GM21360 (cell line): ENCODE results near the gene LMBRD2.

Experiments
- ATAC-seq: cut with Tn5 transposase; IDR thresholded peaks from one replicate; pipeline ENCODE4 v1.9.1; 2021; ENCODE audit warnings: mild to moderate bottlenecking, moderate library complexity; ENCODE audit not compliant: unreplicated experiment

The LMBRD2 gene

GRCh38 chr5:36111238-36111637, 40.4 kb downstream of the LMBRD2 start:
- no peak for ATAC-seq

GRCh38 chr5:36108758-36109460, 42.8 kb downstream of the LMBRD2 start:
- no peak for ATAC-seq

GRCh38 chr5:36105819-36106218, 45.9 kb downstream of the LMBRD2 start:
- no peak for ATAC-seq

GRCh38 chr5:36099748-36100147, 51.9 kb downstream of the LMBRD2 start:
- no peak for ATAC-seq

- no peak for ATAC-seq
These were observed 55.2 kb downstream of the LMBRD2 start for GRCh38 chr5:36096486-36096885.

GRCh38 chr5:36089989-36090388, 61.7 kb downstream of the LMBRD2 start:
- peak; percentile 67 for ATAC-seq

- ATAC-seq, result peak; percentile 96
These were observed 72.4 kb downstream of the LMBRD2 start for GRCh38 chr5:36079200-36079781.

GRCh38 chr5:36078430-36078829, 73.3 kb downstream of the LMBRD2 start:
- ATAC-seq, result no peak

- peak; percentile 88 for ATAC-seq
These were observed 78.0 kb downstream of the LMBRD2 start for GRCh38 chr5:36073595-36074216.

GRCh38 chr5:36070687-36071571, 80.8 kb downstream of the LMBRD2 start:
- peak; percentile 57 for ATAC-seq

GRCh38 chr5:36068751-36069281, 82.9 kb downstream of the LMBRD2 start:
- ATAC-seq, result no peak

- no peak for ATAC-seq
These were observed 85.0 kb downstream of the LMBRD2 start, which contains the start of gene UGT3A2 for GRCh38 chr5:36066540-36067210. TSS of gene UGT3A2 (minus strand) at chr5:36066882. CDS start at chr5:36066789, 93 bp downstream.

GRCh38 chr5:36066001-36066539, 85.6 kb downstream of the LMBRD2 start:
- no peak for ATAC-seq

- ATAC-seq, result peak; percentile 72
These were observed 91.2 kb downstream of the LMBRD2 start for GRCh38 chr5:36060420-36060887.

- ATAC-seq, result no peak
These were observed 91.9 kb downstream of the LMBRD2 start for GRCh38 chr5:36059571-36060419.

GRCh38 chr5:36058776-36059175, 92.9 kb downstream of the LMBRD2 start:
- ATAC-seq, result no peak

GRCh38 chr5:36057386-36057785, 94.3 kb downstream of the LMBRD2 start:
- no peak for ATAC-seq

GRCh38 chr5:36056422-36056821, 95.3 kb downstream of the LMBRD2 start:
- no peak for ATAC-seq

GRCh38 chr5:36055984-36056383, 95.7 kb downstream of the LMBRD2 start:
- ATAC-seq, result no peak
